Fibroblast of lung (primary cell): ENCODE measurements around the gene CRACR2A.

Experiments
- CTCF ChIP-seq, 2 donors: IDR thresholded peaks in 1 of 2; conservative IDR thresholded peaks in 1 of 2; 1 replicate in 1 of 2; 2 replicates in 1 of 2; pipeline ENCODE4 v1.5.1; 2011 to 2012; ENCODE audit warnings: low read length in 2 of 2, control low read depth in 1 of 2, inconsistent platforms in 1 of 2, low read depth in 1 of 2, mild to moderate bottlenecking in 1 of 2
- EZH2 ChIP-seq: IDR thresholded peaks from 2 replicates; pipeline ENCODE4 v1.5.1; 2012; ENCODE audit warnings: low read length, control low read depth, mild to moderate bottlenecking; ENCODE audit errors: missing control alignments

GRCh38 chr12:3670083-3670620 is 82.8 kb downstream of the CRACR2A start:
- TF ChIP-seq EZH2 (no peak), CTCF (conservative IDR thresholded peaks at IDR 0.05 in 1 of 2, IDR thresholded peaks at IDR 0.05 in 1 of 2; ENCODE audit: low read depth in 1 of 2, low read length in 2 of 2) (no peak)
